HG02884 (cell line): Measurements from ENCODE around the gene MAP3K3.

Experiments used
- ATAC-seq: cut with Tn5 transposase; IDR thresholded peaks from one replicate; pipeline ENCODE4 v1.9.1; 2021; ENCODE audit warnings: mild to moderate bottlenecking, moderate library complexity; ENCODE audit not compliant: unreplicated experiment

Gene MAP3K3

DNA sequence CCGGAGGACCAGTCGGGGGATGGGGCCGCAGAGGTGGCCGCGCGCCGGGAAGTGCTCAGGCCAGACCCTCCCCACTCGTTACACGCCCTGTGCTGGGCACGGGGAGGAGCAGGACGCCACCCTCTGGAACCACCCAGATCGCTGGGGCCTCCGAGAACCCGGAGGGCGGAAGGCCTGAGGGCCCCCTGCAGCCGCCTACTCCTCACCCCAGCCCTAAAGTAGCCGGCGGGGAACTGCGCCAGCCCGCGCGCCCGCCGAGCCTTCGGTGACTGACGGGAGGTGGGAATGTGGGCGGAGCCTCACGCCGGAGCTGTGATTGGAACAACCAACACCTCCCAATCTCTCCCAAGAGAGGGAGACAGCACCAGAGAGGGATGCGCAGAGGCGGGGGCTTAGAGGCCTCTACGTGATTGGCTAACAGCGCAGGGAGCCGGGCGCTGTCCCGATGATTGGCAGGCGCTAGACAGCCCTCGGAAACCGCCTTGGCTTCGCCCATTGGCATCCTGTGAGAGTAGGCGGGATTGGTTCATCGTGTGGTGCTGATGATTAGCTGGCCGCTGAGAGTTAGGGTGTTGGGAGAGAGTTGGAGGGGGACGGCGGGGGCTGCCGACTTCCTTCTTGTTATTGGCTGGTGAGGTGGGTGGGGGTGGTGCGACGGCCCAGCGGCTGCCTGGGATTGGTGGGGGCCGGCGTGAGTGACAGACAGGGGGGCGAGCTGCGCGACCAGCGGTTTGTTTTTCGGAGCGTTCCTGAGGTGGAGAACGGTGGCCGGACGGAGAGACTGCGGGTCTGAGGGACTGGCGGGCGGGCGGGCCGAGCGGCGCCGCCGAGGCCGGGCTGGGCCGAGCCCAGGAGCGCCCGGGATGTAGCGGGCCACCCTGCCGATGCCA lies at the start of gene MAP3K3:
TSS of gene MAP3K3 (plus strand) at position 734 of the 890 bp plus-strand sequence. CDS start 343 bp downstream, outside the sequence.
- peak; percentile 85 for ATAC-seq

DNA sequence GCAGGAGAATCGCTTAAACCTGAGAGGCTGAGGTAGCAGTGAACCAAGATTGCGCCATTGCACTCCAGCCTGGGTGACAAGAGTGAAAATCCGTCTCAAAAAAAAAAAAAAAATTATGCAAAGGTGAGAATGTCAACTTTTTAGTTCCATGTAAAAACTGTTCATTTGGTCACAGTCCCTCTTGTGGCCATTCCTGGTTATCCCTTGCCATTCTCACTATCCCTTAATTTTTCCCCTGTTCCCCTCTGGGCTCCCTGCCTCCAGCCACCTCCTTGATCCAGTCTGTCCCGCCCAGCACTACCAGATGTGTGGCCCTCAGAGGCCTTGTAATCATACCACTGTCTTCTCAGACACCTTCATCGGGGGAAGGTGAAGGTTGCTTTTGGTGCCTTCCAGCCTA lies 48.6 kb upstream of the MAP3K3 start:
- ATAC-seq: no peak

- ATAC-seq: no peak
These were observed 44.0 kb upstream of the MAP3K3 start for GRCh38 chr17:63578027-63578768.

GRCh38 chr17:63578769-63579111 lies 43.5 kb upstream of the MAP3K3 start:
- no peak for ATAC-seq

DNA sequence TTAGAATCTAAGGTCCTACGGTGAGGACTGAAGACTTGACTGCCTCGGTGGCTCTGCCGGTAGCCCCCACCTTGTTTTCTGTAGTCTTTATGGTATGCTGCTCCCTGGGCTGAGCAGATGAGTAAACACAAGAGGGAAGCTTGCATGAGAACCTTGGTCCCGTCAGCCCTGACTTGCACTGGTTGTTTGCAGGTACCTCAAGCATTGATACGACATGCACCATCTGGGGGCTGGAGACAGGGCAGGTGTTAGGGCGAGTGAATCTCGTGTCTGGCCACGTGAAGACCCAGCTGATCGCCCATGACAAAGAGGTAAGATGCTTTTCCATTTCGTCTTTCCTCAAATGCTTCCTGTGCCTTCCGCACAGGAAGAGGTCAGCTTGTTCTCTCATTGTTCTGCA lies 42.6 kb upstream of the MAP3K3 start:
- ATAC-seq: no peak

DNA sequence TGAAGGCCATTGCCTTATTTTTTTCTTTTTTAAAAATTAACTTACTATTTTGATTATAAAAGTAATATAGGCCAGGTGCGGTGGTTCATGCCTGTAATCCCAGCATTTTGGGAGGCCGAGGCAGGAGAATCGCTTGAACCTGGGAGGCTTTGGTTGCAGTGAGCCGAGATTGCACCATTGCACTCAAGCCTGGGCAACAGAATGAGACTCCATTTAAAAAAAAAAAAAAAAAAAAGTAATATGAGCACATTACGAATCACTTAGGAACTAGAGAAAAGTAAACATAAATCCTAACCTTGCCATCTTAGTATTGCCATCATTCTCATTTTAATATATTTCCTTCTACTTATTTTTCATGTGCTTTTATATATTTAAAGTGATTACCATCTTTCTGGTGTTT lies 34.4 kb upstream of the MAP3K3 start:
- ATAC-seq: no peak

GRCh38 chr17:63588797-63589196 lies 33.4 kb upstream of the MAP3K3 start:
- ATAC-seq: no peak

DNA sequence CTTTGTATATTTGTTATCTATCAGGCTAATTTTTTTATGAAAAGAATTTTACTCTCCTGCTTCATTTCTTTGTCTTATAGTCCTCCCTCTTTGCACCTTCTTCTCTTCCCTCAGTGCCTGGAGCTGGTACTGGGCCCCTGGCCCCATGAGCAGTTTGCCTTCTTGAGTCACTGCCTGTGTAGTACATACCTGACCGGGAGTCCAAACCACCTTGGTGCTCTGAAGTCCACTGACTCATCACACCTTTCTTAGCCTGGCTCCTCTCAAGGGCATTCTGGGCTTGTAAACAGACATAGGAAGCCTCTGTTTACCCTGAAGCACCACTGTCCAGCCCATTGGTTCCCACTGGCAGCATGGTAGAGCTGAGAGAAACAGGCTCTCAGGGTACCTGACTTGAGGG lies 32.6 kb upstream of the MAP3K3 start:
- ATAC-seq: no peak

DNA sequence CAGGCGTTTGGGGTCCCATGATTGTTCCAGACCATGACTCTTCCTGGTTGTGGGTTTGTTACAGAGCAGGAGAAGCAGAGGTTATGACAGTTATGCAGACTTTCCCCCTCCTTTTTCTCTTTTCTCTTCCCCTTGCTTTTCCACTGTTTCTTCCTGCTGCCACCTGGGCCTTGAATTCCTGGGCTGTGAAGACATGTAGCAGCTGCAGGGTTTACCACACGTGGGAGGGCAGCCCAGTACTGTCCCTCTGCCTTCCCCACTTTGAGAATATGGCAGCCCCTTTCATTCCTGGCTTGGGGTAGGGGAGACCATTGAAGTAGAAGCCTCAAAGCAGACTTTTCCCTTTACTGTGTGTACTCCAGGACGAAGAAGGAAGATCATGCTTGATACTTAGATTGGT lies 29.4 kb upstream of the MAP3K3 start:
- ATAC-seq: no peak

DNA sequence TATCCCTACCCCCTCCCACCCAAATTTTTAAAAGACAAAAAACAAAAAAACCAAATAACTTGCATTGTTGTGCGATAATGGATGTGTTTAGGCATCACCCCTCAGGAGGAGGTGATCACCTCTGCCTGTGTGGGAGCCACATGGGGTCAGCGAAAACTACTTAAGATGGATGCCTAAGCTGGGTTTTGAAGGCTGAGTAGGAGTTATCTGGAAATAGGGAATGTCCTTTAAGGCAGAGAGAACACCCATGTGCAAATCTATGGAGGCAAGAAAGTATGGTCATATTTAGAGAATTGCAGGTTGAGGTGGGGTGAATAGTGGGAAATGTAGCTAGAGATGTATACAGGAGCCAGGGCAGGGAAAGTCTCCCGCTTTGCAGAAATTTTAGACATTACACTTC lies 27.1 kb upstream of the MAP3K3 start:
- ATAC-seq: no peak

GRCh38 chr17:63596856-63597586 lies 25.2 kb upstream of the MAP3K3 start:
- no peak for ATAC-seq

DNA sequence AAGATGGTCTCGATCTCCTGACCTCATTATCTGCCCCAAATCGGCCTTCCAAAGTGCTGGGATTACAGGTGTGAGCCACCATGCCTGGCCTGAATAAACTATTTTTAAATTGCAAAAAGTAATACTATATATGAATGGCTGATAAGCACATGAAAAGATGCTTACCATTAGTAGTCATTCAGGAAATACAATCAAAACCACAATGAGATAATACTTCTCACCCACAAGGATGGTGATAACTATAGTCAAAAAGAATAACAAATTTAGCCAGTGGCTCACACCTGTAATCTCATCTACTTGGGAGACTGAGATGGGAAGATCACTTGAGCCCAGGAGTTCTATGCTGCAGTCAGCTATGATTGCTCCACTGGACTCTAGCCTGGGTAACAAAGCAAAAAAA lies 23.9 kb upstream of the MAP3K3 start:
- ATAC-seq: no peak

DNA sequence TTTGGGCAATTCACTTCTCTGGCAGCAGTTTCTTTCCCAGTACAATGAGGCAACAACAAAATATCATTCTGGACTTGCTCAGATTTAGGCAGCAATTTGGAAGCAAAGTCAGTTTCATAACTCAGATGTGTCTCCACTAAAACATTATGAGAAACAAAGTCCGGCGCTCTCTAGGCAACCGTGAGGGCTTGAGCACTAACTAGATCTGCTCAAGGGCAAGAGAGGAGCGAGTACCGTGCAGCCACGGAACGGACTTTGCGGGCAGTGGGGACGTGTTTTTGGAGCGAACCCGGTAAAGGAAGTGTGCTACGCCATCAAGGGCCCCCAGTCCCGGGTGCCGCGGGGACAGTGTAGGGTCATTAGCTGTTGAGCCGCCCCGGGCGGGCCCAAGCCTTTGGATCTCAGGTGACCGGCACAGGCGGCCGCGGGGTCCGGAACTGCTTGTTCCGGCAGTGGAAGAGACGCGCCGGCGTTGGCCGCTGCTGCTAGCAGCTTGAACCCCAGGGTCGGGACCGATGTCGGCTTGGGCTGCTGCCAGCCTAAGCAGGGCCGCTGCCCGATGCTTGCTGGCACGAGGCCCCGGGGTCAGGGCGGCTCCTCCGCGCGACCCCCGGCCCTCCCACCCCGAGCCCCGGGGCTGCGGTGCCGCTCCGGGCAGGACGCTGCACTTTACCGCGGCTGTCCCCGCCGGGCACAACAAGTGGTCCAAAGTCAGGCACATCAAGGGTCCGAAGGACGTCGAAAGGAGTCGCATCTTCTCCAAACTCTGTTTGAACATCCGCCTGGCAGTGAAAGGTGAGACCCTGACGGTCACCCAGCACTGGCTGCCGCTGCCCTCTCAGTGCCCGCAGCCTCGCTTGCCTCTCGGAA lies 21.4 kb upstream of the MAP3K3 start, which contains the start of gene TACO1:
TSS of gene TACO1 (plus strand) at position 327 of the 870 bp plus-strand sequence. CDS start at position 516, 189 bp downstream.
- ATAC-seq: no peak

DNA sequence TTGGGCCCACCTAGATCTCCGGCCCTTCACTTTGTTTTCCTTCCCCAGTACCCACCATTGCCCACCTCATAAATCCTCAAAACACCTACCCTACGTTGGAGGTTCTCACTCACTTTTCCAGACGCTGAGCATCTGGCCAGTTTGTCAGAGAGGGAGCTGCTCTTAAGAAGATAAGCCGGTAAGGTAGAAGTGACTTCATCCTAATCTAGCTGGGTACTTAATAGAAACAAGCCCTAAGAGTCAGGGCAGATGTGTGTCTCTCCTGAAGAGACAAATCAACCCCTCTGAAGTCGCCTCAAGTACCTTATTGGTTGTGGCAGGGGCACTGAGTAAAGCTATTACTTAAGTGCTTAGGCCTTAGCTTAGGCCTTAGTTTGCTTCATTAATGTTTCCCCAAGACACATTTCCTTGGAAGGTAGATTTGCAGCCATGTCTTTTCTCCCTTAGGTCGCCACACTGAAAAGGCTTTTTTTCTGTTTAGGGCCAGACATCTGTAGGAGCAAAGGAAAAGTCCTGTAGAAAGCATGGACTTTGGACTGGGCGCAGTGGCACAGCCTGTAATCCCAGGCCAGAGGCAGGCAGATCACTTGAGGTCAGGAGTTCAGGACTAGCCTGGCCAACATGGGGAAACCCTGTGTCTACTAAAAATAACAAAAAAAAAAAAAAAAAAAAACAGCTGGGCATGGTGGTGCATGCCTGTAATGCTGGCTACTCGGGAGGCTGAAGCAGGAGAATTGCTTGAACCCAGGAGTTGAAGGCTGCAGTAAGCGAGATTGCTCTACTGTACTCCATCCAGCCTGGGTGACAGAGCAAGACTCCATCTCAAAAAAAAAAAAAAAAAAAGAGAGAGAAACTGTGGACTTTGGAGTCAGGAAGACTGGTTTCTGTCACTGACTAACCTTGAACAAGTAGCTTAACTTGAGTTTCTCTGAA lies 20.5 kb upstream of the MAP3K3 start:
- ATAC-seq: no peak

DNA sequence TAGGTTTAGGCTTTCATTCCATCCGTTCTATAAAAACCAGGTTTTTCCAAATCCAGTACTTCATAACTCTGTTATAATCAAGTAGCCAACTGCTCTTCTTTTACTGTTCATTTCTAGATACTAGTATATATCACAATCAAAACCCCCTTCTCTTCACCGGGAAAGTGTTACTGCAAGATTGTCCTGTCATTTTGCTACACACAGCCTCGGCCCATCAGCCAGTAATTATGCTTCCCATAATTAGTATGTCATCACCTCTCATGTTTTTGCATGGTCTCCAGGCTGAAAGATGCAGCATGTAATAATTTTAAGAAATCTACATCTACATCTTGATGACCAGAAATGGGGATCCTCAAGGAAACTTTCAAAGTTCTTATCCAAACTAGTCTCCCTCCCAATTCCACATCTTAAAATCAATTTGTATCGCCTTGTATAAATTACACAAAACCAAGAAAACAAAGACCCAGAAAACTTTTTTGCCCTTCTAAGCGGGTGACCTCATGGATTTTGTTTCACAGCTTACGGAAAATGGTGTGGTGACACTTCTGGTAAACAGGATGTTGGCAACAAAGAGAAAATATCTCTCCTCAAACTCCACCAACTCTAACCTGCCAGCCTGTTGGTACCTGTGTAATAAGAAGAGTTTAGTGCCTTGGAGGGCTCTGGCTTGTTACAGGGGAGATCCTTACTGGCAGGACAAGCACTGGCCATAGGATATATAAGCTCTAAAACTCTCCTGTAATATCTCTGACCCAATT lies 12.2 kb upstream of the MAP3K3 start:
- ATAC-seq: no peak

DNA sequence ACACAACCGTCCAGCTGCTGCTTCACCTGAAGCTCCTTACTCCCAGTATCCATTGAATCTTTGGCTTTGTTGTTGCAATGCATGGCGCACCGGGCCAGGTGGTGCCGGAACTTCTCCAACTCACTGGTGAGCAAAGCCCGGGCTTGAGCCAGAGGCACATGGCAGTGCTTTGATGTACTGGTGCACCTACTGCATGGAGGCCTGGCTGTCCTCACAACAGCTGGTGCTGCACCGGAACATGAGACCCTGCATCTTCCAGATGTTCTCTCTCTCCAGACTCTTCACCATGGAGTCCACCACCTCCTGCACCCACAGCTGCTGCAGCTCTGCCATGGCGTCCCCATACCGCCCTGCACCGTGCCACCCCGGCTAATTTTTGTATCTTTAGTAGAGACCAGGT lies 11.4 kb upstream of the MAP3K3 start:
- ATAC-seq: no peak

- no peak for ATAC-seq
These were observed 10.9 kb upstream of the MAP3K3 start for GRCh38 chr17:63611354-63611753.

DNA sequence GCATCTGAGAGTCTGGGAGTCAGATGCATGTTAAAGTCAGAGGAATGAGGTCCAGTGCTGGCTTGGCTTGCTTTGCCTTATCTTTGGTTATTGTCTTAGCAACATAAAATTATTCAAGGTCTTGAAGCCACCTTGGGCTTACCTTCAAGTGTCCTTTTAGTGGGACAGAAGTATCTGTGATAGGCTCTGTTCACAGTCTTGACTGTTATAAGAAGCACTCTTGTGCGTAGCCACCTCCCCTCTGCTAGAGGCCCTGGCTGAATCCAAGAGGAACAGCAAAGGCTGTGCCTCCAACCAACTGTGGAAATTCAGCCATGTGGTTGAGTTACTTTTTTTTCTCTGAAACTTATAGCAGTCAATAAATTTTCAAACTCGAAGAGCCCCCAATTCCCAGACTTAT lies 8.6 kb upstream of the MAP3K3 start:
- ATAC-seq: no peak

DNA sequence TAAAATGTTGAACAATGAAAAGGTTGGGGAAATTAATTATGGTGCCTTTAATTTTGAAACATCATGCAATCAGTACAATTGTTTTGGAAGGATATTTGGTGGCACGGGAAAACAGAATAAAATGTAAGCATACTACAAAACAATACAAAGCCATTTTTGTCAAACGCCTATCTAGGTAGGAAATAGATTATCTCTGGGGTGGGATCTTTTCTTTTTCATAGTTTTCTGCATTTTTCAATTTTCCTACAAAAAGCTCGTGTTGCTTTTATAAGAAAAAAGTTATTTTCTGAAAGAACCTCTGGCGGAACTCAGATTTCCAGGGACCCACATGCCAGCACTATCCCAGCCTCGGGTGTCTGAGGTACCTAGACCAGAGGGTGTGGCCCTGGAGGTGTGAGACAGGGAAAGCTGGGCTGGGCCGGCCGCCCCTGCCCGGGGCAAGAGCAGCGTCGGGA lies 961 bp upstream of the MAP3K3 start:
- no peak for ATAC-seq
